ENCODE results near the gene OPN4. TPM values are rescaled to one million over a fixed set of nuclear protein-coding genes. Genes with fewer than 3 reads are reported as not detected.

The OPN4 gene
- total and polyA plus RNA-seq, 2 of the 8 experiments (the other 6 are each of a cell fraction or from before 2014, with no cell fraction given): not detected

DNA sequence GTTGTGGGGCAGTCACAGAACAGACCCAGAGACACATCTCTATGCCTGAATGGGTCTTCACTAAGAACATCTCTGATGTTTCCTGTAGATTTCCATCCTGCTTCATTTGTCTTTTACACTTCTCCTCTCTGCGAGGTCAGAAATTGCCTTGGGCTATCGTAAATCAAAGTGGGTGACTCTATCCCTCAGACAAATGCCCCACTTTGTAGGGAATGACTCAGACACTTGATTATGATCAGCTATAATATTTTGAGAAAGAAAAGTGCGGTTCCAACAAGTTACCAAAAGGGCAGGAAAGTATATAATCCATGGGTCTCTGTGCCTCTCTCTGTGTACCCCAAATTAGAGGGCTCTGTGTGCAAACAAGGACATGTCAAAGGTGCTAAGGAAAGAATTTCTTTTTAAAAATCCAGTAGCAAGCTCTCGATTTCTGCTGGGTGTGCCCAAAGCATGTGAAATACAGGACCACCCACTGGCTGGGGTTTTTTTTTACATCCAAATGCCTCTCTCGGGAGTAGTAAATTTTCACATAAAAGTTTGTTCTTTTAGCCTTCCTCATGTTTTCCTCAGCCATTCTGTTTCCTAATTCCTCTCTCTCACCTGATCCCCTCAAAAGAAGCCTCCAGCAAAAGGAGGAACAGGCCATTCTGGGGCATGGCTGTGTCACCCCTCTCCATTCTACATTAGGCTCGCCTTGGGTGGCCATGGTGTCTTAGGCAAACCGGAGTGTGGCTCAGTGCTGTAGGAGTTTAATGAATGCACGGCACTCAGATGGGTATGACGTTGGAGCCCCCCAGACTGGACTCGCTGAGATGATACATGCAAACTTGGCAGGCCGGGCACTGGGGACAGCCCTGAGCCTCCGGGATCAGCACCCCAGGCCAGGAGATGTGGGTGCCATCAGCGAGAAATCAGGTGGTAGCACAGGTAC is 6.3 kb upstream of the OPN4 start (continued):
- TF ChIP-seq TAF1 (IDR thresholded peaks at IDR 0.05; ENCODE audit: low read depth, low read length) (no peak), NRF1 (IDR thresholded peaks at IDR 0.05; ENCODE audit: low read depth, low read length) (no peak)

Data from H1 (cell line).